NCI-H748 treated with DMSO at 0.1 percent for 48 hours (cell line): Measurements from ENCODE around the gene FOXP1.

Source experiments
- DNase-seq: peaks from one replicate; lab custom pipeline; 2025; lab: John Stamatoyannopoulos, UW

Gene FOXP1

GRCh38 chr3:71172951-71173350 lies 410.6 kb downstream of the FOXP1 start:
- no peak for DNase-seq

GRCh38 chr3:71172189-71172588 lies 411.3 kb downstream of the FOXP1 start:
- no peak for DNase-seq

GRCh38 chr3:71171247-71171646 lies 412.3 kb downstream of the FOXP1 start:
- no peak for DNase-seq

- peak; percentile 77 for DNase-seq
Observed at GRCh38 chr3:71168880-71169411, 414.6 kb downstream of the FOXP1 start.

GRCh38 chr3:71168121-71168721 lies 415.3 kb downstream of the FOXP1 start:
- DNase-seq, result no peak

GRCh38 chr3:71166339-71167240 lies 416.9 kb downstream of the FOXP1 start:
- peak; percentile 19 for DNase-seq

GRCh38 chr3:71164881-71165280 lies 418.6 kb downstream of the FOXP1 start:
- DNase-seq, result no peak

- DNase-seq, result no peak
Observed at GRCh38 chr3:71163198-71163918, 420.2 kb downstream of the FOXP1 start.

GRCh38 chr3:71162221-71162620 lies 421.3 kb downstream of the FOXP1 start:
- no peak for DNase-seq

- no peak for DNase-seq
Observed at GRCh38 chr3:71160785-71161546, 422.6 kb downstream of the FOXP1 start.

GRCh38 chr3:71156062-71156665 lies 427.4 kb downstream of the FOXP1 start:
- no peak for DNase-seq

- DNase-seq, result no peak
Observed at GRCh38 chr3:71154846-71155245, 428.7 kb downstream of the FOXP1 start.

GRCh38 chr3:71153713-71154112 lies 429.8 kb downstream of the FOXP1 start:
- peak; percentile 70 for DNase-seq

GRCh38 chr3:71152892-71153265 lies 430.6 kb downstream of the FOXP1 start:
- DNase-seq, result peak; percentile 72

- no peak for DNase-seq
Observed at GRCh38 chr3:71152039-71152891, 431.3 kb downstream of the FOXP1 start.

- DNase-seq, result peak; percentile 14
Observed at GRCh38 chr3:71149959-71150954, 433.3 kb downstream of the FOXP1 start.

- no peak for DNase-seq
Observed at GRCh38 chr3:71148455-71149060, 435.0 kb downstream of the FOXP1 start.

- no peak for DNase-seq
Observed at GRCh38 chr3:71146673-71147072, 436.9 kb downstream of the FOXP1 start.

- DNase-seq, result no peak
Observed at GRCh38 chr3:71145954-71146353, 437.6 kb downstream of the FOXP1 start.
